Fibroblast of skin of abdomen (primary cell): Measurements from ENCODE around the gene STX2.

Experiments used
- DNase-seq: peaks from one replicate; pipeline ENCODE4 v3.0.0-alpha.2; 2013

The STX2 gene

DNA sequence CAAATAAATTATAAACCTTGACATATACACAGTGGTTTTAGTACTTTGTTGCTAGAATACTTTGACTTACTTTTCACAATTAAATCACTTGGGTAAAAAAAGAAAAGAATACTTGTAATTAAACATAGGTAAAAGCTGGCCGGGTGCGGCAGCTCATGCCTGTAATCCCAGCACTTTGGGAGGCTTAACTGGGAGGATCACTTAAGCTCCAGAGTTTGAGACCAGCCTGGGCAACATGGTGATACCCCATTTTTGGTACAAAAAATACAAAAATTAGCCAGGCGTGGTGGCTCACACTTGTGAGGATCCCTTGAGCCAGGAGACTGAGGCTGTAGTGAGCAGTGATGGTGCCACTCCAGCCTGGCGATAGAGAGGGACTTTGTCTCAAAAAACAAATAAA lies 7.8 kb downstream of the STX2 start:
- DNase-seq, result no peak

- no peak for DNase-seq
Observed at GRCh38 chr12:130830246-130830551, 8.9 kb downstream of the STX2 start.

- DNase-seq, result no peak
Observed at GRCh38 chr12:130829391-130830245, 9.4 kb downstream of the STX2 start.

DNA sequence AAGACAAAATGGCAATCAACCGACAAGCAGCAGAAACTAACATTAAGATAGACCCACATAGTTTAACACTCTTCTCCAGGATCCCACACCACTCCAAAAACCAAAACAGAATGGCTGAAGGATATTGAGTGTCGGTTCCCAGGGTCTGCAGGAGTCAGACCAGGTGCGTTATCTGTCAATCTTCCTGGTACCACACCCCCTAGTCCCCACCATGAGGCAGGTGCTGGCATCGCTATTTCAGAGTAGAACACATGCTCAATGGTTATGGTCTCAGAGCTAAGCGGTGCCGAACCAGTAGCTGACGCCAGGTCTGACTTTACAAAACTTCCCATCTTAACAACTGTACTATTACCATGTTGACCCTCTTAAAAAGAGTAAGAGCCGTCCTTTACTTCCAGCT lies 10.2 kb downstream of the STX2 start:
- DNase-seq, result no peak

DNA sequence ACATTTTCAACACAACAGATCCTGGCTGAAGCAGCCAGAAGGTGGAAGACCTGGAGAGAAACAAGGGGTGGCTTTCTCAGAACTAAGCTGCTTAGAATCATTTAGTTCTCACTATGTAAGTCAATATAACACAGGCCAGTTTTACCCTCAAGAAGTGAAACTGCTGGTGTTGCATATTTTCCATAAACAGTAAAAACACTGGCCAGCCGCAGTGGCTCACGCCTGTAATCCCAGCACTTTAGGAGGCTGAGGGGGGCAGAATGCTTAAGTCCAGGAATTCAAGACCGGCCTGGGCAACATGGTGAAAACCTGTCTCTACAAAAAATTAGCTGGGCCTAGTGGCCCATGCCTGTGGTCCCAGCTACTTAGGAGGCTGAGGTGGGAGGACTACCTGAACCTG lies 11.6 kb downstream of the STX2 start:
- peak; percentile 9 for DNase-seq

- DNase-seq, result peak; percentile 71
Observed at GRCh38 chr12:130826151-130826801, 12.8 kb downstream of the STX2 start.

DNA sequence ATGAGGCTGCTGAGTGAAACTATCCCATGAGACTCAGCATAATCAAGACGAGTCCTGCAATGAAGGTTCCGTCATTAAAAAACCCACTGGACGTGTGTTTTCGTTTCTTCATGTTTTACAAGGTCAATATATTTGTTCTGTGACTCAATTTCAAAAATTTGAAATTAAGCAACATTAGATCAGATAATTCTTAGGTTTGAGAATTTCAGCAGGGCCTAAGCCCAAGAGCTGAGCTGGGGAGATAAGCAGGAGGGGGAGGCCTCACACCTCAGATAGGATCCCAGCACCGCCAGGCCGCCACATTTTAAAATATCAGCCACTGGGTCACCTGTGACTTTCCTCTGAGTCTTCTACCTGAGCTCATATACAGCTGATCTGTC lies 13.3 kb downstream of the STX2 start:
- DNase-seq, result no peak

DNA sequence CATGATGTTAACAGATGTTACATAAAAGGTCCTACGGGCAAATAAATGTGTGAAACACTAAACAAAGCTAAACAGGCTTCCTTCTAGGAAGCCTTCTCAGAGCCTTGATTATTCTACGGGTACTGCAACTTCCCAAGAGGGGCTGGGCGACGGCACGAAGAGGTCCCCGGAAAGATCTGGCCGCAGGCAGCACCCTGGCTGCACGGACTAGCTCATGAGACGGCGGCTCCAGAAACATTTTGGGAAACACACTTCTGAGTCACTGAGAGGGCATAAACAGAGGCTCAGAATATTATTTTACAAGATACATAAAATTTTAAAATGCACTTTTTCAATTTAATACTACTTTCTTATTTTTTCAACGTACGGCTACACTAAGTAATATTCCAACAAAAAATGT lies 19.4 kb downstream of the STX2 start:
- no peak for DNase-seq

DNA sequence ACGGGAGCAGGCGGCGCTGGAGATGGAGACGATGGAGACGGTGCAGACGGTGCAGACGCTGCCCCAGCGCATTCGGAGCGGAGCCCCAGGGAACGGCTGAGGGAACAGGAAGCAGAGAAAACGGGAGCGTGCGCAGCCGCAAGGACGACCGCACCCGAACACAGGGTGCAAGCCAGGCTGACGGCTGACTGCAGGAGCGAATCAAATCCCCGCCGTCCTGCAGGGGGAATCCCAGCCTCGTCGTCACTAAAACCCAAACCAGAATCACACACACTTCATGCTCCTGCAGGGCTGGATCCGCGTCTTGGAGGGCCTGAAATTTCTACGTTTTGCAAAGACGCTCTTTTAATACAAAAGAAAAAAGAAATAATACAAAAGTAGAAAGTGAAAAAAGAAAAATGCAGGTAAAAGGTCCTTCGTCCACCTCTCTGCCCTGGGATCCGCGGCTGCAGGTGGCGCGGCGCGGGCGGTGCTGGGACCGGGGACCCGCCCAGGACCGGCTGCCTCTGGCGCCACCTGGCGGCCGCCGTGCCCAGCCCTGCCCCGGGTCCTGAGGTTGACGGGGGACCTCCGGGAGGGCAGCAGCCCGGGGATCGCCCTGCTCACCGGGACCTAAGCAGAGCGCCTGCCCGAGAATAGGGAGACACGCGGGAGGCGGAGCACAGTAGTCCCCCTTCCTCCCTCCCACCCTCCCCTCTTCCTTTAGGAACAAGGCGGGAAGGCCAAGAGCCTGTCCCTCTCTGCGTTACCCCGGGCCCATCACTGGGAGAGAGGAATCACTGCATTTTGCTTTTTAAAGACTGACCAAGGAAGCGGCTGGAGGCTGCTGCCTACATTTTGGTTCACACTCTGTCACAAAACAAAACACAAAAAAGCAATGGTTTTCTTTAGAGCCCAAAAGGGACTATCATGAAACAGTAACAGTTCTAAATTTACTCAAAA lies 20.1 kb downstream of the STX2 start:
- DNase-seq, result peak; percentile 41

GRCh38 chr12:130818272-130818634 lies 20.8 kb downstream of the STX2 start:
- no peak for DNase-seq

DNA sequence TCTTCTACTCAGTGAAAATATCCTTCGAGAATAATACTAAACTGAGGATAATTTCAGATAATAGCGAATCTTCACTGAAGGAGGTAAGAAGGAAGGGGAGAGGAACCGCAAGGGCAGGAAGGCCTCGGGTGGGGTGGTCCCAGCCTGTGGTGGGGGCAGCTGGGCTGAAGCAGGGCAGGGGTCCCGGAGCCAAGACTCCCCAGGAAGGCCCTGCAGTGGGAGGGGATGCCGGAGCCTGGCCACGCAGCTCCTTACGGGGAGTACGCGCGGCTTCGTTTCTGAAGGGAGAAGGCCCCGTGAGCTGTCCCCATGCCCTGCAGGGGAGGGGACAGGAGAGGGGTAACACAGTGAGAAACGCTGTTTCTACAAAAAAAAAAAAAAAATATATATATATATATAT lies 21.2 kb downstream of the STX2 start:
- DNase-seq, result no peak

DNA sequence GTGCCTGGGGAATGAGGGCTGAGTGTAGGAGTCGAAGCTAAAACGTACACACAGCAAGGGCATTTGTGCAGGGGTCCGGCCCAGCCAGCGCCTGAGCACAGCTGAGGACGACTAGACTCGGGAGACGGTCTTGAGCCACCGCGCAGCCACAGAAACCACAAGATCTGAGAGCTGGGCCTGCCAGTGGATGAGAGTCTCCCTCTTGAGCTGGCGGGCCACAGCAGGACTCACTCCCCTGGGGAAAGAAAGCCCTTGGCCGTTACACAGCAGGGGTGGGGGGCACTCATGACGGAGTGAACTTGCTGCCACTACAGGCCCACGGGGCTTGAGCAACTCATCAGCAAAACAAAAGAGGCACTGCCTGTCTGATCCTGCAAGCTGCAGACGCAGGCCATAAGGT lies 23.0 kb downstream of the STX2 start:
- no peak for DNase-seq

DNA sequence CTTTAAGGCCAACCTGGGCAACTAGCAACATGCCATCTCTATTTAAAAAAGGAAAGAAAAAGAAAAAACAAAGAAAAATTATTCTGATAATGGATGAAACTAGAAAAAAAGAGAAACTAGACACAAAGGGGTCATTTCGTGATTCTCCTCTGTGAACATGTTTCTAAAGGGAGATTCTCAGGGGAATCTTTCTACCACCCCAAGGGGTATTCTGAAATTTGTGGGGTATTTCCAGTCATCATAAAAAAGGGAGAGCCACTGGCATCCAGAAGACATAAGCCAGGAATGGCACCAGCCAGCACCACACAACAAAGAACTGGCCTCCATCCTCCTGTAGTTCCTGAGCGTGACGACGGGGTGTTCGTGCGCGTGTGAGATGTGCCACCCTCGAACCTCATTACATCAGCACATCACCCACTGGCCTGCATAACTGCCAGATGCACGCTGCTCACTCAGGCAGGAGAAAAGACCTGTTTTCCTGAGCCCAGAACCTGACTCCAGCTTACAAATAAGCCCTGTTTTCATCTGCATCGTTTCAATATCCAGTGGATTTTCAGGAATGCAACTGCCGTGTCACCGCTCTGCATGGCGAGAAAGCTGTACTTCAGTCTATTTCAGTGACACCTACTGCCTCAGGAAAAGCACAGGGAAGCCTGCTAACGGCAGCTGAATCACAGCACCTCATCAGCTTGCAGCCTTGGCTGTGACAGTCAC lies 23.9 kb downstream of the STX2 start:
- DNase-seq, result no peak

- DNase-seq, result no peak
Observed at GRCh38 chr12:130813949-130814348, 25.1 kb downstream of the STX2 start.

DNA sequence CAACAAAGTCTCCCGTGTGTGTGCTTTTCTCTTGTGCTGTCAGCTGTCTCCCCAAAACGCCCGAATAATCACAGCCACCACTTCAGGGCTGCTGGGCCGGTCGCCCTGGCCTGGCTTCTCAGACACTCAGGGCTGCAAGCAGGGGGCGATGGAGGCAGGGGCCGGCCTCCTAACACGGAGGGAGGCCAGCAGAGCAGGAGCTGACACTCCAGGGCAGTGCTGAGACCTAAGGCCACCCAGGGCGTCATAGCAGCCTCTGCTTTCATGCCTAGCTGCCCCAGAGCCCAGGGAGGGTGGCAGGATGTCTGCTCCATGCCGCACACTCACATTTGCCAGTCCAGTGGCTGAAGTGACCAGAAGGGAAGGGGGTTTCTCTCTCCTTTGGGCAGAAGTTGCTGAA lies 25.6 kb downstream of the STX2 start:
- DNase-seq, result no peak

DNA sequence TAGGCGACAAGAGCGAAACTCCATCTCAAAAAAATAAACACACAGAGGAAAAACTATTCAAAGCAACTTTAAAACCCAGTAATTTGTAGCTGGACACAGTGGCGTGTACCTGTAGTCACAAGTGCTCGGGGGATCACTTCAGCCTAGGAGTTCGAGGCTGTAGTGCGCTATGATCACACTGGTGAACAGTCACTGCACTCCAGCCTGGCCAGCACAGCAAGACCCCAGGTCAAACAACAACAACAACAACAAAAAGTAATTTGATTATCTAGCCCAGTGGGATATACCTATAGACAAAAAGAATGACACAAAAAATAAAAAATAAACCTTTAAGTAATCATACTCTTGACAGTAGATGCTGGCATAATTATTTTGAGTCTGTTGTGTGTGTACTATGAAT lies 29.3 kb downstream of the STX2 start:
- no peak for DNase-seq

GRCh38 chr12:130807309-130807708 lies 31.7 kb downstream of the STX2 start:
- DNase-seq, result no peak

- no peak for DNase-seq
Observed at GRCh38 chr12:130806574-130806973, 32.5 kb downstream of the STX2 start.

DNA sequence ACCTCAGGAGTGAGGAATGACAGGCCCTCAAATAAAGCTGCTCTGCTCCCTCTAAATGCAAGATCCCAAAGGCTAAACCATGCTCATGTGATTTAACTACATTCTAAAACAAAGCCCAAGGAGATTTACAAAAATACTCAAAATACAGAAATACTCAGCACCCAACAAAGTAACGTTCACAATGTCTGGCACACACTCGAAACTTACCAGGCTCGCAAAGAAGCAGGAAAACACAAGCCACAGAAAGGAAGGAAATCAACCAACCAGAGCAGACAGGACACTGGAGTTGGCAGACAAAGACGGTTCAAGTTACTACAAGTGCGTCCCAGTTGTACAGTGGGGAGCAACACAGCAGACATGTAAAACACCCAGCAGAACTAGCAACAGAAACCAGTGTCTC lies 33.4 kb downstream of the STX2 start:
- no peak for DNase-seq

- DNase-seq, result no peak
Observed at GRCh38 chr12:130804216-130804615, 34.8 kb downstream of the STX2 start.

DNA sequence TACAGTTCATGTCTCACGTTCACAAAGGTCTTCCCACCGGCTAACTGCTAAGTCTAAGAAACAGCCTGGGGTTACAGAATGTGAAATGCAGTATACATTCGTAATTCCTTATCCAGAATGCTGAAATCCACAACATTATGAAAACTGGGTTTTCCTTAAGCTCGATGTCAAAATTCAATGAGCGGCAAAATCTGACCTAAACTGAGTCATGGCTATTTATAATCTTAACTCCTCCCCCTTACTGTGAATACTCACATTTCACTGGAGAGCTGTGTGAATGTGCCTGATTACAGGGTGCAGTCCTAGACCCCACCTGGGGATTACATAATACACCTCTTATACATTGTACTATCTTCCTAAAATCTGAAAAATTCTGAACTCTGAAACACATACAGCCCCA lies 35.3 kb downstream of the STX2 start:
- DNase-seq, result no peak

GRCh38 chr12:130800312-130800711 lies 38.7 kb downstream of the STX2 start:
- no peak for DNase-seq

DNA sequence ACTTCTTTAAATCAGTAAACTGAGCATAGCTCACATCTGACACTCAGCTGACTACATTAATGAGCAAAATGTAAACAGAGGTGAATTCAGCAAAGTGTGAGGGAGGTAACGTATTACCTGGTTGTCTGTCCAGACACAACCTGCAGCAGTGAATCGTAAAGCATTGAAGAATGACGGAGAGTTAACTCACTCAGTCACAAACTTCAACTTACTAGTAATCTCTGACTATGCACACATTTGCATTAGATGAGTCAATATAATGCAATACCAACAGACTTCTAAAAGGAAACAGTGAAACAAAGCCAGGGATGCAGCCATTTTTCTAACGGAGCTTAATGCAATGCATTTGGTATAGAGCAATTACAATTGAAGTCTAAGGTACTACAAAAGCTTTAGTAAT lies 40.0 kb downstream of the STX2 start:
- DNase-seq, result no peak
